Measurements from ENCODE around the gene CENPP. TPM values are rescaled to one million over a fixed set of nuclear protein-coding genes. Genes with fewer than 3 reads are reported as not detected.
"Not testable (repeated sequence)": the region's sequence is repeated elsewhere in the genome, so short reads cannot be mapped to it uniquely, and the experiment has no call there.

The CENPP gene
- total and polyA plus RNA-seq, 4 donors = 0.62 to 8.7 (median 1.3) TPM

GRCh38 chr9:92573612-92574011, 247.9 kb downstream of the CENPP start:
- not testable (repeated sequence) for H3K27me3 ChIP-seq (ENCODE audit: control insufficient read depth in 4 of 4, insufficient read depth in 4 of 4, low read length in 3 of 4); H3K4me1 ChIP-seq (ENCODE audit: control insufficient read depth in 4 of 4, insufficient read depth in 4 of 4, low read length in 3 of 4); H3K9ac ChIP-seq (ENCODE audit: low read depth in 1 of 2, low read length in 2 of 2); H3K9me3 ChIP-seq (ENCODE audit: control insufficient read depth in 4 of 4, low read length in 3 of 4); H3K36me3 ChIP-seq (ENCODE audit: control insufficient read depth in 4 of 4, insufficient read depth in 3 of 4, low read depth in 1 of 4, low read length in 3 of 4); H3K4me3 ChIP-seq (ENCODE audit: low read depth in 1 of 3, low read length in 3 of 3); DNase-seq (ENCODE audit: low spot score); H3K27ac ChIP-seq (ENCODE audit: low read depth in 1 of 2, low read length in 2 of 2)
- WGBS = 96% methylated on average over 14 of the region's 14 CpGs

GRCh38 chr9:92576175-92576574, 250.4 kb downstream of the CENPP start:
- H3K36me3 ChIP-seq (ENCODE audit: control insufficient read depth in 4 of 4, insufficient read depth in 3 of 4, low read depth in 1 of 4, low read length in 3 of 4) = no peaks in the 10 kb centered on the region
- no peaks in the 10 kb centered on the region for H3K27me3 ChIP-seq (ENCODE audit: control insufficient read depth in 4 of 4, insufficient read depth in 4 of 4, low read length in 3 of 4)
- 78% methylated on average over 1 of the region's 1 CpG for WGBS
- H3K4me1 ChIP-seq (ENCODE audit: control insufficient read depth in 4 of 4, insufficient read depth in 4 of 4, low read length in 3 of 4) = no peaks in the 10 kb centered on the region
- H3K9me3 ChIP-seq (ENCODE audit: control insufficient read depth in 4 of 4, low read length in 3 of 4) = no peaks in the 10 kb centered on the region
- no peak overlapping the region for H3K27ac ChIP-seq (ENCODE audit: low read depth in 1 of 2, low read length in 2 of 2)
- no peak for DNase-seq (ENCODE audit: low spot score)
- H3K9ac ChIP-seq (ENCODE audit: low read depth in 1 of 2, low read length in 2 of 2) = no peak overlapping the region
- H3K4me3 ChIP-seq (ENCODE audit: low read depth in 1 of 3, low read length in 3 of 3) = no peak overlapping the region
- TF ChIP-seq REST (IDR thresholded peaks at IDR 0.05) (no peak), FOXA1 (IDR thresholded peaks at IDR 0.05) (no peak), HNF4G (IDR thresholded peaks at IDR 0.05) (no peak), YY1 (IDR thresholded peaks at IDR 0.05) (no peak), FOXA2 (IDR thresholded peaks at IDR 0.05) (no peak), EGR1 (IDR thresholded peaks at IDR 0.05; ENCODE audit: low read depth in 2 of 2) (no peak), SP1 (IDR thresholded peaks at IDR 0.05) (no peak), NR2F2 (IDR thresholded peaks at IDR 0.05) (no peak), CTCF (IDR thresholded peaks at IDR 0.05; ENCODE audit: low read depth, low read length, missing input control) (no peak), ATF3 (IDR thresholded peaks at IDR 0.05) (no peak), GABPA (IDR thresholded peaks at IDR 0.05 in 1 of 2, conservative IDR thresholded peaks at IDR 0.05 in 1 of 2) (no peak), ZBTB33 (IDR thresholded peaks at IDR 0.05) (no peak), TAF1 (conservative IDR thresholded peaks at IDR 0.05) (no peak), MAX (IDR thresholded peaks at IDR 0.05) (no peak)
